ENCODE results near the gene ZNF827.

DNA sequence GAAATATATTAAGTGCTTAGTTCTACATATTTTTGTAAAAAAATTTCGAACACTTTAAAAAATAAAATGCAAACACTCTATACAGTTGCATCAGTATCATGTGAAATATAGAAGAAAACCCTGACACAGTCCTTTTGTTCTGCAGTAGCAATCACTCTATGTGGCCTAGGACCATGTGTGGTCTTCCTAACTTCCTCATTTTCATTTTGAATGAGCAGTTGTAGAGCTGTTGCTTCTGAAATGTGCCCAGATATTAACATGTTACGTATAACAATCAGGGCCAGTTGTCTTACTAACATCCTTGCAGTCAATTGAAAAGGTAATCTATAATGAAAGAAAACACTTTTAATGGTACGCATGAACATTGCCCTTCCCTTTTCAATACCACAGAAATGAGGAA lies 107.9 kb downstream of the ZNF827 start:
- TF ChIP-seq CTCF (IDR thresholded peaks at IDR 0.05) (no peak), POLR2A (IDR thresholded peaks at IDR 0.05) (no peak)
